Measurements from ENCODE around the gene CLIC1. TPM values are rescaled to one million over a fixed set of nuclear protein-coding genes. Genes with fewer than 3 reads are reported as not detected.

CLIC1 gene
- total RNA-seq, 1 donor from 2014 or later: 234 TPM

GRCh38 chr6:31720196-31720770 is 16.0 kb downstream of the CLIC1 start:
- no peak for TF ChIP-seq EZH2phosphoT487 (IDR thresholded peaks at IDR 0.05)
- TF ChIP-seq CTCF (IDR thresholded peaks at IDR 0.05): no peak
- no peak for TF ChIP-seq EZH2 (IDR thresholded peaks at IDR 0.05)
- no peaks in the 10 kb centered on the region for H4K20me1 ChIP-seq (ENCODE audit: low read depth)
- no peak overlapping the region for H3K4me3 ChIP-seq
- no peaks in the 10 kb centered on the region for H3K36me3 ChIP-seq
- no peaks in the 10 kb centered on the region for H3K27me3 ChIP-seq
- peaks cover 9% of the 10 kb centered on the region for H3K27me3 Mint-ChIP-seq (ENCODE audit: insufficient read depth, low read depth)
- H3K27ac Mint-ChIP-seq: no peak overlapping the region
- no peak for DNase-seq (ENCODE audit: low spot score)
- H3K36me3 Mint-ChIP-seq: peaks cover 5% of the 10 kb centered on the region
- no peak overlapping the region for H3K4me3 Mint-ChIP-seq
- H3F3A ChIP-seq (ENCODE audit: low read depth): peaks cover 10% of the 10 kb centered on the region
- no peaks in the 10 kb centered on the region for H3K79me2 ChIP-seq (ENCODE audit: low read depth)
- peaks cover 15% of the 10 kb centered on the region for H3K4me1 Mint-ChIP-seq
- no peak overlapping the region for H3K9ac ChIP-seq
- H3K4me1 ChIP-seq: peaks cover 2% of the 10 kb centered on the region
- no peak overlapping the region for H3K27ac ChIP-seq
- H3K4me2 ChIP-seq: no peak overlapping the region
- no peaks in the 10 kb centered on the region for H3K9me3 ChIP-seq (ENCODE audit: low read depth)
- H2AFZ ChIP-seq (replicated peaks): no peak overlapping the region
- no peaks in the 10 kb centered on the region for H3K9me3 Mint-ChIP-seq

GRCh38 chr6:31719001-31719400 is 17.3 kb downstream of the CLIC1 start:
- H3K4me2 ChIP-seq: no peak overlapping the region
- no peak overlapping the region for H3K27ac Mint-ChIP-seq
- H2AFZ ChIP-seq (replicated peaks): no peak overlapping the region

GRCh38 chr6:31718265-31718664 is 18.1 kb downstream of the CLIC1 start:
- H3K4me3 Mint-ChIP-seq: peak overlapping the region; percentile 12
- H3F3A ChIP-seq (ENCODE audit: low read depth): peaks cover 19% of the 10 kb centered on the region
- H3K27ac ChIP-seq: no peak overlapping the region
- H2AFZ ChIP-seq (replicated peaks): no peak overlapping the region
- H3K9me3 ChIP-seq (ENCODE audit: low read depth): no peaks in the 10 kb centered on the region
- DNase-seq (ENCODE audit: low spot score): no peak
- no peak overlapping the region for H3K4me3 ChIP-seq
- H3K4me1 Mint-ChIP-seq: peaks cover 26% of the 10 kb centered on the region
- no peaks in the 10 kb centered on the region for H3K79me2 ChIP-seq (ENCODE audit: low read depth)
- no peaks in the 10 kb centered on the region for H3K36me3 Mint-ChIP-seq
- no peak for TF ChIP-seq EZH2phosphoT487 (IDR thresholded peaks at IDR 0.05)
- TF ChIP-seq EZH2 (IDR thresholded peaks at IDR 0.05): no peak
- no peak for TF ChIP-seq CTCF (IDR thresholded peaks at IDR 0.05)
- H3K27me3 ChIP-seq: no peaks in the 10 kb centered on the region
- peaks cover 21% of the 10 kb centered on the region for H3K4me1 ChIP-seq
- H3K27me3 Mint-ChIP-seq (ENCODE audit: insufficient read depth, low read depth): peaks cover 11% of the 10 kb centered on the region
- H3K4me2 ChIP-seq: no peak overlapping the region
- no peaks in the 10 kb centered on the region for H3K36me3 ChIP-seq
- no peaks in the 10 kb centered on the region for H3K9me3 Mint-ChIP-seq
- no peaks in the 10 kb centered on the region for H4K20me1 ChIP-seq (ENCODE audit: low read depth)
- no peak overlapping the region for H3K9ac ChIP-seq
- no peak overlapping the region for H3K27ac Mint-ChIP-seq

More at GRCh38 chr6:31719001-31719400, 17.3 kb downstream of the CLIC1 start:
- TF ChIP-seq EZH2phosphoT487 (IDR thresholded peaks at IDR 0.05) (no peak), CTCF (IDR thresholded peaks at IDR 0.05) (no peak), EZH2 (IDR thresholded peaks at IDR 0.05) (no peak)
- Mint-ChIP-seq H3K9me3 (no peaks in the 10 kb centered on the region), H3K4me3 (no peak overlapping the region), H3K36me3 (peaks cover under 1% of the 10 kb centered on the region), H3K27me3 (ENCODE audit: insufficient read depth, low read depth) (peaks cover 12% of the 10 kb centered on the region), H3K4me1 (peaks cover 19% of the 10 kb centered on the region)
- Histone ChIP-seq H3K27ac (no peak overlapping the region), H3K27me3 (no peaks in the 10 kb centered on the region), H3K36me3 (no peaks in the 10 kb centered on the region), H3F3A (ENCODE audit: low read depth) (peaks cover 12% of the 10 kb centered on the region), H3K79me2 (ENCODE audit: low read depth) (no peaks in the 10 kb centered on the region), H3K9ac (no peak overlapping the region), H3K9me3 (ENCODE audit: low read depth) (no peaks in the 10 kb centered on the region), H3K4me1 (peaks cover 14% of the 10 kb centered on the region), H3K4me3 (no peak overlapping the region), H4K20me1 (ENCODE audit: low read depth) (no peaks in the 10 kb centered on the region)
- DNase-seq (ENCODE audit: low spot score): no peak

Measured in neural progenitor cell (in vitro differentiated cells).